HG03139 (cell line): Measurements from ENCODE around the gene TTLL4.
"Not testable (repeated sequence)": the region's sequence is repeated elsewhere in the genome, so short reads cannot be mapped to it uniquely, and the experiment has no call there.

Experiments used
- ATAC-seq: cut with Tn5 transposase; IDR thresholded peaks from one replicate; pipeline ENCODE4 v1.9.1; 2021; ENCODE audit not compliant: unreplicated experiment

TTLL4 gene, protein sequence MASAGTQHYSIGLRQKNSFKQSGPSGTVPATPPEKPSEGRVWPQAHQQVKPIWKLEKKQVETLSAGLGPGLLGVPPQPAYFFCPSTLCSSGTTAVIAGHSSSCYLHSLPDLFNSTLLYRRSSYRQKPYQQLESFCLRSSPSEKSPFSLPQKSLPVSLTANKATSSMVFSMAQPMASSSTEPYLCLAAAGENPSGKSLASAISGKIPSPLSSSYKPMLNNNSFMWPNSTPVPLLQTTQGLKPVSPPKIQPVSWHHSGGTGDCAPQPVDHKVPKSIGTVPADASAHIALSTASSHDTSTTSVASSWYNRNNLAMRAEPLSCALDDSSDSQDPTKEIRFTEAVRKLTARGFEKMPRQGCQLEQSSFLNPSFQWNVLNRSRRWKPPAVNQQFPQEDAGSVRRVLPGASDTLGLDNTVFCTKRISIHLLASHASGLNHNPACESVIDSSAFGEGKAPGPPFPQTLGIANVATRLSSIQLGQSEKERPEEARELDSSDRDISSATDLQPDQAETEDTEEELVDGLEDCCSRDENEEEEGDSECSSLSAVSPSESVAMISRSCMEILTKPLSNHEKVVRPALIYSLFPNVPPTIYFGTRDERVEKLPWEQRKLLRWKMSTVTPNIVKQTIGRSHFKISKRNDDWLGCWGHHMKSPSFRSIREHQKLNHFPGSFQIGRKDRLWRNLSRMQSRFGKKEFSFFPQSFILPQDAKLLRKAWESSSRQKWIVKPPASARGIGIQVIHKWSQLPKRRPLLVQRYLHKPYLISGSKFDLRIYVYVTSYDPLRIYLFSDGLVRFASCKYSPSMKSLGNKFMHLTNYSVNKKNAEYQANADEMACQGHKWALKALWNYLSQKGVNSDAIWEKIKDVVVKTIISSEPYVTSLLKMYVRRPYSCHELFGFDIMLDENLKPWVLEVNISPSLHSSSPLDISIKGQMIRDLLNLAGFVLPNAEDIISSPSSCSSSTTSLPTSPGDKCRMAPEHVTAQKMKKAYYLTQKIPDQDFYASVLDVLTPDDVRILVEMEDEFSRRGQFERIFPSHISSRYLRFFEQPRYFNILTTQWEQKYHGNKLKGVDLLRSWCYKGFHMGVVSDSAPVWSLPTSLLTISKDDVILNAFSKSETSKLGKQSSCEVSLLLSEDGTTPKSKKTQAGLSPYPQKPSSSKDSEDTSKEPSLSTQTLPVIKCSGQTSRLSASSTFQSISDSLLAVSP

DNA sequence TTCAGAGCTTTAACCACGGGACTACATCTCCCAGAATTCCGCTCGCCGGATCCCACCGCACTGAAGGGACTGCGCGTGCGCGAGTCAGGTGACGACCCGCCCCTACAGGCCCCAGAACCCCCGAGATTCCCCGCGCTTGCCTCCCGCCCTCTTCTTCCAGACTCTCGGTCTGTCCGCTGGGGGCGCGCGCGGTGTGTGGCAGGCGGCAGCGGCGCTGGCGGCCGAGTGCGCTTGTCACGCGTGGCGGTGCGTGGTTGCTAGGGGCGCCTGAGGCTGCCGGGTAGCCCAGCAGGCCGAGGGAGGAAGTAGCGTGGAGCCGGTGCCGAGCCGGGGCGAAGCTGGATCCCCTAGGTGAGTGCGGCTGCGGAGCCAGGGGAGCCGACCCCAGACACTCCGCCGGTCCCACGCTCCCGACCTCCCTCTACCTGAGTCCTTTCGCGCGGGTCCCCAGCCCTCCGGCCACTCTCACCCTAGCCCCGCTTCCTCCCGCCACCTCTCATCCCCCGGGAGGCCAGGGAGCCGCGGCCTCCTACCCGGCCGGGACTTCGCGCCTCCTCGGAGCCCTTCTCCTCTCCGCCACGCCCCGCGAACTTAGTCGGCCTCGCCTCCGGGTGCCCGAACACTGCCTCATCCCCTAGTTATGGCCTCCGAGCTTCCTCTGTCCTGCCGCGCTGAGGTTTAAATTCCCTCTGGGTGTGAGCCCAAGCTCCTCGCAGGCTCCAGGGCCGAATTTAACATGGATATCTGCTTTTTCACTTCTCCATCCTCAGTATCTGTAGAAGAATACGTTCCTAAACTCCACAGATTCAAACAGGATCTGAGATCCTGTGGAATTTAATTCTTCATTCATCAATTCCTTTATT is at the start of gene TTLL4:
Gene TTLL4, plus strand, starts transcription at position 149 of the 863 bp plus-strand sequence. CDS start 26,842 bp downstream, outside the sequence.
- ATAC-seq = peak; percentile 93

DNA sequence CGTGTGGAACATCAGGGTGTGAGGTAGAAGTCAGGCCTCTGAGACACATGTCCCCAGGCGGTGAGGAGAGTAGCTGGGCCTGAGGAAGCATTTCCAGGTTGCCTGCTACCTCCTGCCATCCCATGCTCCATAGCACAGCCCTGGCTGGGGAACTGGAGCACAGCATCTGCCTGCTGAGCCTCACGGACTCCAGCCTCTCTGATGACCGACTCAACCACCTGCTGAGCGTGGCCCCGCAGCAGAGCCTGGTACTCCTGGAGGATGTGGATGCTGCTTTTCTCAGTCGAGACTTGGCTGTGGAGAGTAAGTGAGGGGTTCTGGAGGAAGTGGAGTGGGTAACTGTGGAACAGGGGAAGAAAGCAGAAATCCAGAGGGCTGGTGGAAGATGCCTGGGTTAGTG is 48.3 kb upstream of the TTLL4 start:
- ATAC-seq = no peak

DNA sequence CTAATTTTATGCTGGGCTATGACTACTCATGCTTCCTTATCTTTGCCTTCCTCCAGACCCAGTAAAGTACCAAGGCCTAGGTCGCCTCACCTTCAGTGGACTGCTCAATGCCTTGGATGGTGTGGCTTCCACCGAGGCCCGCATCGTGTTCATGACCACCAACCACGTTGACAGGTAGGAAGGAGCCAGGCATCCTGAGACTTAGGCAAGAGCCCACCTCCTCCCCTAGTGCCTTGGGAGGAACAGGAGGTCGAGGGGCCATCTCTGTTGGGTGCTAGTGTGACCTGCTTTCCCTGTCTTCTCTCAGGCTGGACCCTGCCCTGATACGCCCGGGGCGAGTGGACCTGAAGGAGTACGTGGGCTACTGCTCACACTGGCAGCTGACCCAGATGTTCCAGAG is 47.8 kb upstream of the TTLL4 start:
- ATAC-seq = no peak

DNA sequence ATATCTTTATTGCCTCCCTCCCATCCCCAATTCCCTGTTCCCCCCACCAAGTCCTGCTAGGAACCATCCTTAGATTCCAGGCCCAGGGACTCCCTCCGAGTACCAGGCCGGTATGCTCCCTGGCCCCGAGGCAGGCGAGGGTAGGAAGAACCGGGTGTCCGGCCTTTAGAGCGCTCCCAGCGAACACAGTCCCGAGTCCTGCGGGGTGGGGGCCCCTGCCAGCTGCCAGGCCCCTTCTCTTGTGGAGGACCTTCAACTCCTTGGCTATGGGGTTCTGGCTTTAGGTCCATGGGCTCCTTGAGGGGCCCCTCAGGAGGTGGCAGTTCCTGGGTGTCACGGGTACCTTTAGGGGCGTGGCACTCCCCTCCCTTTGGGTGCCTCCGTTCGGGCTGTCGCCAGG is 46.7 kb upstream of the TTLL4 start:
- ATAC-seq = no peak

DNA sequence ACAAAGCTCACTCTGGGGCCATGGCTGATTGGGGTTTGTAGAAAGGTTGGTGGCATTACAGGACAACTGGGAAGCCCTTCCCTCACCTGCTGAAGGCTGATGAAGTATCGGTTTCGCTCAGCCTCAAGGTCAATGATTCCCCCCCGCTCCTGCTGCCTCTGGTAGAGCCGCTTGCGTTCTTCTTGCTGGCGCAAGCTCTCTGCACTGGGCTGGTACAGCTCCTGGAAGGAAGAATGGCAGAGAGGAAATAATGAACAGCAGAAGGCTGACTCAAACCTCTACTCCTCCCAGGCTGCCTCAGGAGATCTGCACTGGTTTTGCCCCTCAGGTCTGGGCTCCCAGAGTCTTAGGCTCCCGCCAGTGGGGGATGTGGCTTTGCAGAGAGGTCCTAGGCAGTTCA is 46.0 kb upstream of the TTLL4 start:
- no peak for ATAC-seq

DNA sequence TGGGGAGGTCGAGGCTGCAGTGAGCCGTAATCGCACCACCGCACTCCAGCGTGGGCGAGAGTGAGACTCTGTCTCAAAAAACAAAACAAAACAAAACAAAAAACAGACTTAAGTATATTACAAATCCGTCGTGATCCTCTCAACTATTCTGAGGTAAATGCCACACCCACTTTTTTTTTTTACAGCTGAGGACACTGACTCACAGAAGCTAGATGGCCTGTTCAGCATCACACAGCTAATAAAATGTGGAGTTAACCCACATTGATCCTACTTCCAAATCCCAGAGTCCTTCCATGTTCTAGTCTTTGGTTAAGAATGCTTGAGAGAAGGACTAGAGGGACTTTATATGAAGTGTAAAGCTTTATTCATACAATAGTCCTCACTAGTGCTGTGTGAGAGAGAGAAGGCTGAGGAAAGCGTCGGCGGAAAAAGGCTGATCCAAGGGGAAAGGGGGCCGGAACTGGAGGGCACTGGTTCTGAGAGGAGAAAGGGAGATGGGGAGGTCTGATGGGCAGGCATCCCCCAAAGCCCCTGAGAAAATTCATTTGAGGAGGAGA is 39.5 kb upstream of the TTLL4 start:
- ATAC-seq = no peak

DNA sequence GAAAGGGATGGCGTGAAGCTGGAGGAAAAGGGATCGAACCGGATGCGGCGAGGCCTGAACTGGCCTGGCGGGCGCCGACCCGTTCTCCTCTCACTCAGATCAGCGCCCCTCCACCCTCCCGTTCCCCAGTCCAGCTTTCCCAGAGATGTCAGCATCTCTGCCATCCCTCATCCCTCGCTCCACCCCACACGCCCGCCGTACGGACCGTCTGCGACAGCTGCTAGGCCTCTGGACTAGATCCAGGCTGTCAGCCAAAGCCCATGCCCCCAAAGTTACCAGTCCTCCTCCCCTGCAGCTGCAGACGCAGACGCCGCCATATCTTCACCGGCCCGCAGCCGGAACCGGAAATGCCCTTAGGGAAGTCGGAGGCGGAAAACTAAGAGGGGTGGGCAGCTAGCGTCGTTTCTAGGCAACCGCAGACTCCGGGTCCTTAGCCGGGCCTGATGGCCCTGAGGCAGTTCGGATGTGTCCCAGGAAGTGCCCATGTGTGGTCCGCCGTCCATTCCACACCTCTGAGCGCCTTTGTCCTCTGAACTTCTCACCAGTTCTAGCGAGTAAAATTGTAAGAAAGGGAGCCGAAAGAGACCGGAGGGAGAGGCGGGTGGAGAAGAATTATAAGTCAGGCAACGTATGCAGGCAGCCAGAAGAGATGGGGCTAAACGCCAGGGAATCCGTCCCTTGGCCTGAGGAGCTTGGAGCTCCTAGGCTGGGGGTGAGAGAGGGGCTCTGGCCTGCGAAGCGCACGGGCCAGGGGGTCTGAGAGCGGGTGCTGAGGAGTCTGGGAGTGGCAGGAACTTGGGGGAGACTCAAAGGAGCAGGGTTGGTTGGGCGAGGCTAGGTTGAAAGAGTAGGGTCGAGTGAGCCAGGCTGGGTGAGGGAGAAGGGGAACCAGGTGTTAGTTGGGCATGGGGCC is 38.7 kb upstream of the TTLL4 start, which contains the start of the genes RNF25 and STK36:
Gene RNF25, minus strand, starts transcription at position 349 of the 913 bp plus-strand sequence. Its CDS starts 32 bp downstream, at position 317.
Gene STK36, plus strand, starts transcription at position 433 of the 913 bp plus-strand sequence. CDS start 744 bp downstream, outside the sequence.
- ATAC-seq = peak; percentile 97

DNA sequence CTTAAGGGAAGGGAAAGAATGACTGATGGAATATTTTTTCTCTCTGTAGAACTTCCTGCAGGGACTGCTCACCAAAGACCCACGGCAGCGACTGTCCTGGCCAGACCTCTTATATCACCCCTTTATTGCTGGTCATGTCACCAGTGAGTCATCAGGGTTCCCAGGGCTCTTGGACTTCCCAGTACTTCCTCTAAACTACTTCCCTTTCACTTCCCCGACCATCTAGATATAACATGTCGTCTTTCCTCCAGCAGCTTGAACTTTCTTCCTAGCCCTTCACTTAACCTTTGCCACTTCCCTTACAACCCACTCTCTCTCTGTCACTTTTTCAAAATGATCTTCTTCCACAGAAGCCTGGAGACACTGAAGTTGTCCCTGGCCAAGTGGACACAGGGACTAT is 31.5 kb upstream of the TTLL4 start:
- no peak for ATAC-seq

DNA sequence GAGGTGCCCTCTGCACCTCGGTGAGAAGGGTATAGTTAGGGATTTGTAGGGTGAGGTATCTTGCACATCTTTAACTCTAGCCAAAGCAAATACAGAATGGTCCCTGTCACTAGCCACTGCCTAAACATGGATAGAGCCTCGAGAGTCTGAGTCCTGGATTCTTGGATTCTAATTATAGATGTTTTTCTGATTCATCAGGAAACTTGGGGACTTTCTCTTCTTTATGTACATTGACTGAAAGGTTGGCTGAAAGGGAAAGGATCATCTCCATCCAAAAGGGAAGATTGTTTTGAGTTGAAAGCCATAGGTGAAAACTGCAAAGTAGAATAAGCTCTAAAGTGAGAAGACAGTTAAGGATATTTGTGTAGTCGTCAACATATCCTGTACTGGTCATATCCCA is 30.6 kb upstream of the TTLL4 start:
- ATAC-seq = no peak

DNA sequence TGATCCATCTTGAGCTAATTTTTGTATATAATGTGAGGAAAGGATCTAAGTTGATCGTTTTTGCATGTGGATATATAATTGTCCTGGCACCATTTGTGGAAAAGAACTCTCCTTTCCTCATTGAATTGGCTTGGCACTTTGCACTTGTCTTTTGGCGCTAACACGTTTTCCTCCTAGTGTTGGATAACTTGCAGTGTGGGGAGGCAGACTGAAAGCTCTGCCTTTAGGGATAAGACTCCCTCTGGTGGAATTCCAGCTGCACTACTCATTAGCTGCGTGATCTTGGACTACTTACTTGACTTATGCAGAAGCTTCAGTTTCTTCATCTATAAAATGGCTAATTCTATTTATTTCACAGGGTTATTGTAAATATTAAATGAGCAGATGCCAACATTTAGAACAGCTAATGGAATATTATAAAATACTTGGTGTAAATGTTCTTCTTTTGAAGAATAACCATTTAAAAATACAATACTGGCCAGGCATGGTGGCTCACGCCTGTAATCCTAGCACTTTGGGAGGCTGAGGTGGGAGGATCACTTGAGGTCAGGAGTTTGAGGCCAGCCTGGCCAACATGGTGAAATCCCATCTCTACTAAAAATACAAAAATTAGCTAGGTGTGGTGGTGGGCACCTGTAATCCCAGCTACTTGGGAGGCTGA is 23.1 kb upstream of the TTLL4 start:
- not testable (repeated sequence) for ATAC-seq

DNA sequence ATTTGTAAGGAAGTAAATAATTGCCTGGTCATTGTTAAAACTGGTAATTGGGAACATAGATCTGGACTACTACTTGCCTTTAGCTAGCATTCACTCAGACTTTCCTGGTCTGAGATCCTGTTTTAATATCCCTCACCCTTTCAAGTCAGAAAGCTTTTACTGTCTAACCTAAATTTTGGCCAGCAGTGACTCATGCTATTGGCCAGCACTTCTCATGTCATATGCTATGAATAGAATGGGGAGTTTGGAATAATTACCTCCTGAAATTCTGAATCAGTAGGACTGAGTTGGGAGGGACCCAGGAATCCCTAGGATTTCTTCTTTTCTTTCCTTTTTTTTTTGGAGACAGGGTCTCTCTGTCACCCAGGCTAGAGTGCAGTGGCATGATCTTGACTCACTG is 19.4 kb upstream of the TTLL4 start:
- ATAC-seq = no peak

DNA sequence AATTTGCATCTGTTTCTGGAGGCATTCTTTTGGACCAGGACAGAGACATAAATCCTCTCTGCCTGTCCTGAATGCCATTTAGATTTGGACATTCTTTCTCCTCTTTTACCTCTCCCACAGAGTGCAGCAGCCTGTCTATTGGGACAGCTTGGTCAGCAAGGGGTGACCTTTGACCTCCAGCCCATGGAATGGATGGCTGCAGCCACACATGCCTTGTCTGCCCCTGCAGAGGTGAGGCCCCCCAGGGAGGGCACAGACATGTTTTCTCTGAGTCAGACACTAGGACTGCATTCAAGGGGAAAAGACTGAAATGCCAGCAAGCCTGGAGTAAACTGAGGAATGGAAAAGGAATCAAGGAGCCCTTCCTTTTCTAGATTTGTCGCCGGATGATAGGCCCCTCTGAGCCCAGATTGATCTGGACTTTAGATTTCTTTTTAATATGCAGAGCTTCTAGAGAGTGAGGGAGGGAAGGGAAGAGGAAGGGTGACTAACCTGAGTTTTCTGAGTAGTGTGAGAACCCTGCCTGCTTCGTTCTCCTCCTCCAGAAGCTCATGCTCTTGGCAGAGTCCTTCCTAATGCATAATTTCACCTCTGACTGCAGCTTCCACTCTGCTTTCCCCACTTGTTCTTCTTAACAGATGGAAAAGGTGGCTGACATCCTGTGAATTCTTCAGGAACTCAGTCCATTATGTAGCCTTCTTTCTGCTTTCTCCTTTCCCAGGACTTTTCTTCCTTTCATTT is 16.1 kb upstream of the TTLL4 start:
- ATAC-seq = no peak

DNA sequence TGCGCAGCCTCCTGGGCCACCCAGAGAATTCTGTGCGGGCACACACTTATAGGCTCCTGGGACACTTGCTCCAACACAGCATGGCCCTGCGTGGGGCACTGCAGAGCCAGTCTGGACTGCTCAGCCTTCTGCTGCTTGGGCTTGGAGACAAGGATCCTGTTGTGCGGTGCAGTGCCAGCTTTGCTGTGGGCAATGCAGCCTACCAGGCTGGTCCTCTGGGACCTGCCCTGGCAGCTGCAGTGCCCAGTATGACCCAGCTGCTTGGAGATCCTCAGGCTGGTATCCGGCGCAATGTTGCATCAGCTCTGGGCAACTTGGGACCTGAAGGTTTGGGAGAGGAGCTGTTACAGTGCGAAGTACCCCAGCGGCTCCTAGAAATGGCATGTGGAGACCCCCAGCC is 11.8 kb upstream of the TTLL4 start:
- ATAC-seq = no peak

DNA sequence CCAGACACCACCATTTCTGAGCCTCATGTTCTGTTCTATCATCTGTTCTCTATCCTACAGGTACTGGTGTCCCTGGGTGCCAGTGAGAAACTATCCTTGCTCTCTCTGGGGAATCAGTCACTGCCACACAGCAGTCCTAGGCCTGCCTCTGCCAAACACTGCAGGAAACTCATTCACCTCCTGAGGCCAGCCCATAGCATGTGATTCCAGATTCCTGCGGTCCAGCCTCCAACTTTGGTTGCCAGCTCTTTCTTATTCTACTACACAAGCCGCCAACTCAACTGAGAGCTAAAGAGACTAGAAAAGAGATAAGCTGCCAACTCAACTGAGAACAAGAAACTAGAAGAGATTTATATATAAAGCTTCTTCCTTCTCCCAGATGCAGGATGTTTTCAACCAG is 8.8 kb upstream of the TTLL4 start:
- ATAC-seq = no peak

DNA sequence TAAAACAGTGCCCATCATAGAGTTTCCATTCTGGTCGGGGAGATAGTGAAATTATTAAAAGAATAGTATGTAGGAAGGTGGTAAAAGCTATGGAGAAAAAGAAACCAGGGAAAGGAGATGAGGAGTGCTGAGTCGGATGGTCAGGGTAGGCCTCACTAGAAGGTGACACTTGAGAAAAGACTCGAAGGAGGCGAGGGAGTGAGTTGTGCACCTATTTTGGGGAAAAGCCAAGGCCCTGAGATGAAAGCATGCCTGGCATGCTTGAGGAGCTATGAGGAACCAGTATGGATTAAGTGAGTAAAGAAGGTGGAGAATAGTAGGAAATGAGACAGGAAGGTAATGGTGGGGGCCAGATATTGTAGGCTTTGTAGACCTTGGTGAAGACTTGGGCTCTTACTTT is 7.3 kb upstream of the TTLL4 start:
- no peak for ATAC-seq

DNA sequence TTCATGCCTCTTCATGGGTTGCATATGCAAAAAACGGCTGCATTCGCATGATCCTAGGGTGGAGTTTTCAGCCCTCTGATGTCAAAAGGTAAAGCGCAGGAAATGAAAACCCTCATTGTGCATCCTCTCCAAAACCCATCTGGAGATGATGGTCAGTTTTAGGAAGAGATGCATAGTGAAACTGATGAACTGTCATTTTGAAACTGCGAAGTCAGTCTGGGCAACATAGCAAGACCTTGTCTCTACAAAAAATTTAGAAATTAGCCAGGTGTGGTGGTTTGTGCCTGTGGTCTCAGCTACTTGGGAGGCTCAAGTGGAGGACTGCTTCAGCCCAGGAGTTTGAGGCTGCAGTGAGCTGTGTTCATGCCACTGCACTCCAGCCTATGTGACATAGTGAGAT is 2.5 kb upstream of the TTLL4 start:
- ATAC-seq = no peak

DNA sequence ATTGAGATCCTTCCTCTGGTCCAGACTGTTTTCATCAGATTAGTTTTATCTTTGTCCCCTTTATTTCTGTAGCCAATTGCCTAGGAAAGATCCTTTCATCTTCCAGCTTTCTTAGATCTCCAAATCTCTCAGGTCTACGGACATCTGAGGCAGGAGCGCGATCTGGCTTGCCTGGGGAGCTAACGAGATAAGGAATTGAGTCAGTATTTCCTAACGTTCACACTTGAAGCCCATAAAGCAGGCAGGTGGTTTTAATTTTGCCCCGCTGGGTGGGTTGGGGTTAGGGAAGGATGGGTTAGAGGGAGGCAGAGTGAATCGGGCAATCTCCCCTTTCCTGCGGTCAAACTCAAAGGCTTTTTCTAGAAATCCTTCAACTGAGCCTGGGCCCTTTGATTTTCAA is 727 bp upstream of the TTLL4 start:
- ATAC-seq = no peak

DNA sequence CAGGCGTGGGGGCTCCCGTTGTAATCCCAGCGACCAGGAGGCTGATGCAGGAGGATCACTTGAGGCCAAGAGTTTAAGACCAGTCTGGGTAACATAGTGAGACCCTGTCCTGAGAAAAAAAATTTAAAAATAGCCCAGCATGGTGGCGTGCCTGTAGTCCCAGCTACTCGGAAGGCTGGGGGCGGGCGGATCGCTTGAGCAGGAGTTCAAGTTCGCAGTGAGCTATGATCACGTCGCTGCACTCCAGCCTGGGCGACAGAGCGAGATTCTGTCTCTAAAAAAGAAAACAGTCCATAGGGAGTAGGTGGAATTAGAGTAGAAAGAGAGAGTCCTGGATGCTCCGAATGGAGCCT is 325 bp upstream of the TTLL4 start:
- ATAC-seq = no peak
